Transverse colon (tissue), 4 donors: Measurements from ENCODE around the gene PTPN4. TPM values are rescaled to one million over a fixed set of nuclear protein-coding genes. Genes with fewer than 3 reads are reported as not detected.

Source experiments
- DNase-seq: peaks from one replicate; pipeline ENCODE4 v3.0.0-alpha.2; 2019
- H3K27ac ChIP-seq, 4 donors: fragments of 200-600 bp; sonication (generic); 2 replicates each; pipeline ENCODE4 v1.5.1; 2016 to 2018; ENCODE audit warnings: inconsistent platforms in 4 of 4
- H3K27me3 ChIP-seq: fragments of 200-600 bp; sonication (generic); 2 replicates; pipeline ENCODE4 v1.5.1; 2017; ENCODE audit warnings: inconsistent platforms
- H3K36me3 ChIP-seq, 4 donors: fragments of 200-600 bp; sonication (generic); 2 replicates each; pipeline ENCODE4 v1.5.1; 2017 to 2019; ENCODE audit warnings: inconsistent platforms in 4 of 4
- H3K4me1 ChIP-seq, 4 donors: fragments of 200-600 bp; sonication (generic); 2 replicates each; pipeline ENCODE4 v1.5.1; 2017 to 2020; ENCODE audit warnings: inconsistent platforms in 4 of 4
- H3K4me3 ChIP-seq, 4 donors: fragments of 200-600 bp; sonication (generic); 1 replicate in 1 of 4; 2 replicates in 3 of 4; pipeline versions ENCODE4 v1.5.1 to v1.6.1; 2017 to 2019; ENCODE audit warnings: inconsistent platforms in 4 of 4
- H3K9me3 ChIP-seq, 2 donors: fragments of 200-600 bp; sonication (generic); 2 replicates each; pipeline ENCODE4 v1.5.1; 2017 to 2019; ENCODE audit warnings: inconsistent platforms in 2 of 2
- CTCF ChIP-seq, 5 experiments: fragments of 200-600 bp in 3 of 5; fragments of 450-650 bp in 2 of 5; sonication (generic) in 3 of 5; IDR thresholded peaks; 1 replicate in 2 of 5; 2 replicates in 3 of 5; pipeline ENCODE4 v1.5.1; 2016 to 2017; ENCODE audit warnings: antibody characterized with exemption in 5 of 5, inconsistent platforms in 3 of 5, mild to moderate bottlenecking in 2 of 5, moderate library complexity in 1 of 5
- EP300 ChIP-seq: sonication (generic); formaldehyde crosslinking; IDR thresholded peaks from one replicate; pipeline ENCODE4 v1.6.1; 2017; ENCODE audit warnings: antibody characterized with exemption, low read depth
- POLR2A ChIP-seq: fragments of 450-650 bp; IDR thresholded peaks from one replicate; pipeline ENCODE4 v1.6.1; 2016; ENCODE audit warnings: antibody characterized with exemption, mild to moderate bottlenecking, moderate library complexity
- POLR2AphosphoS5 ChIP-seq, 3 donors: sonication (generic); formaldehyde crosslinking; IDR thresholded peaks; one replicate each; pipeline ENCODE4 v1.6.1; 2016; ENCODE audit warnings: antibody characterized with exemption in 3 of 3
- WGBS, 2 donors: methylation state at CpG; one replicate each; pipeline ENCODE4 v1.1.5; 2018; ENCODE audit warnings: low coverage in 1 of 2; 5-methylcytosine and 5-hydroxymethylcytosine counted together
- in situ Hi-C, 4 donors: fragments of 200-750 bp; cut with MboI; loops; one replicate each; pipeline versions ENCODE4 v1.15.0 to v1.15.1; 2017; ENCODE audit warnings: low sequenced_read_pairs in 3 of 4, low pct_ligation_motif_present in 1 of 4, low pct_unique_long_range_greater_than_20kb in 1 of 4
- intact Hi-C: fragments of 100-400 bp; cut with DNase I; formaldehyde crosslinking; loops from one replicate; pipeline ENCODE4 v1.15.1; 2023; ENCODE audit warnings: low total_unique reads
- total RNA-seq, 4 donors: library from RNA; depleted of rRNA; stranded (reverse); fragments of >200 nt; gene quantifications; one replicate each; pipeline ENCODE4 v1.1.0, GENCODE V29; 2016

Gene PTPN4
- total RNA-seq, 4 donors from 2014 or later, result 18.7 to 46.6 (median 25.8) TPM

DNA sequence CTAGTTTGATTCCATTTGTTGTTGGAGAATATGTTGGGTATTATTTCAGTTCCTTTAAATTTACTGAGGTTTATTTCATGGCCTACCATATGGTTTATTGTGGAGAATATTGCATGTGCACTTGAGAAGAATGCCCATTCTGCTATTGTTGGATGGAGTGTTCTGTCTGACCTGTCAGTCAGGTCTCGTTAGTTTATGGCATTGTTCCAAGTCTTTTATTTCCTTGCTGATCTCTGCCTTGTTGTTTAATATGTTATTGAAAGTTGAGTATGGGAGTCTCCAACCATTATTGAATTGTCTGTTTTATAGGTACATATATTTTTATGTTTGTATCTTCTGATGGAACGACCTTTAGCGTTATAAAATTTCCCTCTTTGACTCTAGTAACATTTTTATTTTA, 86.3 kb downstream of the PTPN4 start:
- no peak for TF ChIP-seq POLR2AphosphoS5 (IDR thresholded peaks at IDR 0.05)
- no peak for TF ChIP-seq CTCF (IDR thresholded peaks at IDR 0.05)
- no peak for TF ChIP-seq EP300
- TF ChIP-seq POLR2A, result no peak
- no peak for DNase-seq
- Histone ChIP-seq H3K36me3 (no peaks in the 10 kb centered on the region), H3K27me3 (no peaks in the 10 kb centered on the region), H3K4me3 (no peak overlapping the region), H3K27ac (no peak overlapping the region), H3K4me1 (peaks cover 0 to 6% (median 0%) of the 10 kb centered on the region in 4 donors), H3K9me3 (peaks cover 0 to 2% of the 10 kb centered on the region in 2 donors)
- intact Hi-C loops (no loop called here), in situ Hi-C loops (no loop called here)
- WGBS, 2 donors, result 72 to 74% methylated on average over 3 of the region's 3 CpGs

GRCh38 chr2:119849838-119850565, 90.3 kb downstream of the PTPN4 start:
- no peak for DNase-seq
- intact Hi-C loops (no loop called here), in situ Hi-C loops (no loop called here)
- Histone ChIP-seq H3K4me1 (no peaks in the 10 kb centered on the region), H3K27me3 (no peaks in the 10 kb centered on the region), H3K27ac (no peak overlapping the region), H3K9me3 (peaks cover 18 to 24% of the 10 kb centered on the region in 2 donors), H3K36me3 (no peaks in the 10 kb centered on the region), H3K4me3 (no peak overlapping the region)
- TF ChIP-seq CTCF (IDR thresholded peaks at IDR 0.05) (no peak), EP300 (no peak), POLR2A (no peak), POLR2AphosphoS5 (IDR thresholded peaks at IDR 0.05) (no peak)
- WGBS, 2 donors, result 96 to 97% methylated on average over 4 of the region's 4 CpGs

DNA sequence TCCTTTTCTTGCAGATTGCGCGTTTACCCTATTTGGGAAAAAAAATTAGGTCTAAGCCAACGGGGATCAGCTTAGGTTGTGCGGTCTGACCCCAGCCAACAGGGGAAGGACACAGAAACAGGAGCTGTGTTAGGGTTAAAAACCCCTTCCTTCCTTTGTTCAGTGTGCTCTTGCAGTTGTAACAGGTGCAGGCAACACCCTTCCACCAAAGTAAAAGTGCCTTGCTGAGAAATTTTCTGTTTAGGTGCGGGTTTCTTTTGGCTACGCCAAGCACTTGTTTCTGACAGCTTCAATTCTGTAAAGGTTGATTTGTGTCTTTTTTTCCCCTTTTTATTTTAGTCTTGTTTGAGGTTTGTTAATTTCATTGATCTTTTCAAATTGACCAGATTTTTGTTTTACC, 92.5 kb downstream of the PTPN4 start:
- WGBS, 2 donors, result 88 to 95% methylated on average over 3 to 6 of the region's 6 CpGs
- TF ChIP-seq POLR2AphosphoS5 (IDR thresholded peaks at IDR 0.05) (no peak), POLR2A (no peak), EP300 (no peak), CTCF (IDR thresholded peaks at IDR 0.05) (no peak)
- intact Hi-C loops, result no loop called here

GRCh38 chr2:119853777-119854399, 94.2 kb downstream of the PTPN4 start:
- peaks cover 0 to 6% (median 1%) of the 10 kb centered on the region in 4 donors for H3K4me1 ChIP-seq
- DNase-seq, result no peak
- no peaks in the 10 kb centered on the region for H3K27me3 ChIP-seq
- intact Hi-C loops (no loop called here), in situ Hi-C loops (no loop called here)
- H3K4me3 ChIP-seq, result no peak overlapping the region
- no peaks in the 10 kb centered on the region for H3K36me3 ChIP-seq
- peaks cover 18 to 24% of the 10 kb centered on the region in 2 donors for H3K9me3 ChIP-seq
- 88 to 99% methylated on average over 6 to 8 of the region's 8 CpGs for WGBS, 2 donors
- H3K27ac ChIP-seq, result no peak overlapping the region
- TF ChIP-seq EP300 (no peak), POLR2A (no peak), POLR2AphosphoS5 (IDR thresholded peaks at IDR 0.05) (no peak), CTCF (IDR thresholded peaks at IDR 0.05) (no peak)

More for the DNA sequence above, 92.5 kb downstream of the PTPN4 start:
- Histone ChIP-seq H3K4me1 (peaks cover 0 to 6% (median 1%) of the 10 kb centered on the region in 4 donors), H3K27me3 (no peaks in the 10 kb centered on the region), H3K36me3 (no peaks in the 10 kb centered on the region), H3K4me3 (no peak overlapping the region), H3K27ac (no peak overlapping the region), H3K9me3 (peaks cover 18 to 24% of the 10 kb centered on the region in 2 donors)
- in situ Hi-C loops, result no loop called here
- DNase-seq, result no peak
